PFSK-1 (cell line): Measurements from ENCODE around the gene KCNJ5.

Experiments used
- FOXP2 ChIP-seq: optimal IDR thresholded peaks from 2 replicates; pipeline ENCODE3; 2011; ENCODE audit warnings: borderline replicate concordance, control low read depth, inconsistent platforms; ENCODE audit not compliant: insufficient read depth; ENCODE audit errors: extremely low read length, extremely low read depth
- POLR2AphosphoS5 ChIP-seq: IDR thresholded peaks from 2 replicates; pipeline ENCODE4 v1.6.1; 2012; ENCODE audit warnings: low read depth, mild to moderate bottlenecking, control low read depth, low read length, moderate library complexity
- SIN3A ChIP-seq: IDR thresholded peaks from 2 replicates; pipeline ENCODE4 v1.6.1; 2012; ENCODE audit warnings: mild to moderate bottlenecking, low read length, moderate library complexity, borderline replicate concordance; ENCODE audit not compliant: insufficient read depth
- TAF1 ChIP-seq: IDR thresholded peaks from 2 replicates; pipeline ENCODE4 v1.6.1; 2012; ENCODE audit warnings: low read length, control low read depth, borderline replicate concordance; ENCODE audit not compliant: insufficient read depth
- TF ChIP-seq, protein P1 (sequence below), 2 experiments: IDR thresholded peaks; 2 replicates each; pipeline versions ENCODE4 v1.6.1 to v1.8.0; 2011 to 2012; ENCODE audit warnings: low read depth in 2 of 2, low read length in 2 of 2, control low read depth in 1 of 2, inconsistent platforms in 1 of 2, mild to moderate bottlenecking in 1 of 2, moderate library complexity in 1 of 2; ENCODE audit not compliant: insufficient read depth in 1 of 2

DNA sequence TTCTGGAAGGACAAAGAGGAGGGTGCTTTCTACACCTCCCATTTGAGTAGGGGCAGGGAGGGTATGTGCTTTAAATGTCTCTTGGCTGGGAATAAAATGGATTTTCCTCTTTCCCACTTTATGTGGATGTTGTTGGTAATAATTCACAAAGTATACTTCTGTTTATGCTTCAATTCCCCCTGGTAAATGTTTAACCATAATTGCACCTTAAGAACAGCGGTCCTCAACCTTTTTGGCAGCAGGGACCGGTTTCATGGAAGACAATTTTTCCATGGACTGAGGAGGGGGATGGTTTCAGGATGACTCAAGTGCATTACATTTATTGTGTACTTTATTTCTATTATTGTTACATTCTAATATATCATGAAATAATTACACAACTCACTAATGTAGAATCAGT lies 55.5 kb downstream of the KCNJ5 start:
- no peak for TF ChIP-seq POLR2AphosphoS5
- TF ChIP-seq TAF1 = no peak
- TF ChIP-seq SIN3A = no peak
- TF ChIP-seq, protein P1, sequence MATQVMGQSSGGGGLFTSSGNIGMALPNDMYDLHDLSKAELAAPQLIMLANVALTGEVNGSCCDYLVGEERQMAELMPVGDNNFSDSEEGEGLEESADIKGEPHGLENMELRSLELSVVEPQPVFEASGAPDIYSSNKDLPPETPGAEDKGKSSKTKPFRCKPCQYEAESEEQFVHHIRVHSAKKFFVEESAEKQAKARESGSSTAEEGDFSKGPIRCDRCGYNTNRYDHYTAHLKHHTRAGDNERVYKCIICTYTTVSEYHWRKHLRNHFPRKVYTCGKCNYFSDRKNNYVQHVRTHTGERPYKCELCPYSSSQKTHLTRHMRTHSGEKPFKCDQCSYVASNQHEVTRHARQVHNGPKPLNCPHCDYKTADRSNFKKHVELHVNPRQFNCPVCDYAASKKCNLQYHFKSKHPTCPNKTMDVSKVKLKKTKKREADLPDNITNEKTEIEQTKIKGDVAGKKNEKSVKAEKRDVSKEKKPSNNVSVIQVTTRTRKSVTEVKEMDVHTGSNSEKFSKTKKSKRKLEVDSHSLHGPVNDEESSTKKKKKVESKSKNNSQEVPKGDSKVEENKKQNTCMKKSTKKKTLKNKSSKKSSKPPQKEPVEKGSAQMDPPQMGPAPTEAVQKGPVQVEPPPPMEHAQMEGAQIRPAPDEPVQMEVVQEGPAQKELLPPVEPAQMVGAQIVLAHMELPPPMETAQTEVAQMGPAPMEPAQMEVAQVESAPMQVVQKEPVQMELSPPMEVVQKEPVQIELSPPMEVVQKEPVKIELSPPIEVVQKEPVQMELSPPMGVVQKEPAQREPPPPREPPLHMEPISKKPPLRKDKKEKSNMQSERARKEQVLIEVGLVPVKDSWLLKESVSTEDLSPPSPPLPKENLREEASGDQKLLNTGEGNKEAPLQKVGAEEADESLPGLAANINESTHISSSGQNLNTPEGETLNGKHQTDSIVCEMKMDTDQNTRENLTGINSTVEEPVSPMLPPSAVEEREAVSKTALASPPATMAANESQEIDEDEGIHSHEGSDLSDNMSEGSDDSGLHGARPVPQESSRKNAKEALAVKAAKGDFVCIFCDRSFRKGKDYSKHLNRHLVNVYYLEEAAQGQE (IDR thresholded peaks at IDR 0.05; ENCODE audit: insufficient read depth in 1 of 2, low read depth in 2 of 2, low read length in 2 of 2) = no peak
- no peak for TF ChIP-seq FOXP2
